PC-9 (cell line): ENCODE measurements around the gene SIAH3.

Source experiments
- CTCF ChIP-seq: fragments of 200-600 bp; sonication (generic); conservative IDR thresholded peaks from 2 replicates; pipeline ENCODE4 v1.6.1; 2017; ENCODE audit warnings: mixed run types, antibody characterized with exemption, mild to moderate bottlenecking, moderate library complexity
- EZH2 ChIP-seq: fragments of 200-600 bp; sonication (generic); IDR thresholded peaks from 2 replicates; pipeline ENCODE4 v1.8.0; 2017; ENCODE audit warnings: antibody characterized with exemption, low read depth

- no peak for TF ChIP-seq CTCF
- TF ChIP-seq EZH2: no peak
These were observed 99.0 kb downstream of the SIAH3 start for GRCh38 chr13:45752510-45752909.
